CD4-positive, CD25-positive, alpha-beta regulatory T cell (primary cell): ENCODE results near the gene RUBCN. TPM values are rescaled to one million over a fixed set of nuclear protein-coding genes. Genes with fewer than 3 reads are reported as not detected.
A peak's percentile ranks its signal among the peaks of the same experiment; 100 is the strongest.
"Not testable (repeated sequence)": the region's sequence is repeated elsewhere in the genome, so short reads cannot be mapped to it uniquely, and the experiment has no call there.

Experiments
- ATAC-seq, 2 donors: fragments of 150-1000 bp; cut with Tn5 transposase; one replicate each; pipeline ENCODE4 v1.10.0; 2021; ENCODE audit warnings: low read depth in 2 of 2, moderate number of reproducible peaks in 2 of 2, moderate library complexity in 1 of 2
- DNase-seq, 3 donors: peaks; one replicate each; pipeline versions ENCODE4 v3.0.0 to v3.0.0-alpha.2; 2012 to 2022; ENCODE audit warnings: mixed read lengths in 1 of 3
- H3K27ac ChIP-seq: one replicate; pipeline ENCODE4 v1.7.0; 2013; ENCODE audit warnings: mild to moderate bottlenecking, low read length; ENCODE audit not compliant: insufficient read depth, poor library complexity, severe bottlenecking
- H3K27me3 ChIP-seq: one replicate; pipeline ENCODE4 v1.7.0; 2013; ENCODE audit warnings: low read length; ENCODE audit not compliant: control insufficient read depth, insufficient read depth
- H3K36me3 ChIP-seq: one replicate; pipeline ENCODE4 v1.7.0; 2013; ENCODE audit warnings: mild to moderate bottlenecking, low read length, moderate library complexity; ENCODE audit not compliant: control insufficient read depth, insufficient read depth
- H3K4me1 ChIP-seq: 2 replicates; pipeline ENCODE4 v1.7.0; 2013; ENCODE audit warnings: mild to moderate bottlenecking, low read length; ENCODE audit not compliant: insufficient read depth, control insufficient read depth, poor library complexity, severe bottlenecking
- H3K4me3 ChIP-seq: one replicate; pipeline ENCODE4 v1.7.0; 2013; ENCODE audit warnings: low read depth, mild to moderate bottlenecking, low read length, moderate library complexity
- H3K9me3 ChIP-seq, 2 experiments: 1 replicate in 1 of 2; 2 replicates in 1 of 2; pipeline ENCODE4 v1.7.0; 2013; ENCODE audit warnings: low read length in 2 of 2, mild to moderate bottlenecking in 1 of 2, moderate library complexity in 1 of 2; ENCODE audit not compliant: control insufficient read depth in 2 of 2
- H3K27ac Mint-ChIP-seq, 3 donors: one replicate each; pipeline ENCODE4 v1.8.0; 2020 to 2022; ENCODE audit warnings: mild to moderate bottlenecking in 3 of 3, mixed read lengths in 3 of 3, moderate library complexity in 2 of 3
- H3K27me3 Mint-ChIP-seq: one replicate; pipeline ENCODE4 v1.8.0; 2022; ENCODE audit warnings: mild to moderate bottlenecking, mixed read lengths
- H3K36me3 Mint-ChIP-seq: one replicate; pipeline ENCODE4 v1.8.0; 2020; ENCODE audit warnings: mixed read lengths
- H3K4me1 Mint-ChIP-seq, 4 donors: one replicate each; pipeline ENCODE4 v1.8.0; 2020 to 2022; ENCODE audit warnings: mixed read lengths in 4 of 4, mild to moderate bottlenecking in 1 of 4
- H3K4me3 Mint-ChIP-seq, 4 donors: one replicate each; pipeline ENCODE4 v1.8.0; 2020 to 2022; ENCODE audit warnings: mild to moderate bottlenecking in 4 of 4, mixed read lengths in 4 of 4, moderate library complexity in 3 of 4
- H3K9me3 Mint-ChIP-seq, 7 donors: one replicate each; pipeline ENCODE4 v1.8.0; 2020 to 2022; ENCODE audit warnings: mixed read lengths in 7 of 7, mild to moderate bottlenecking in 3 of 7, moderate library complexity in 2 of 7
- polyA plus RNA-seq, 4 donors: library from polyadenylated mRNA; unstranded; fragments of 300-500 nt; fragmentation: Illumina TruSeq; gene quantifications; one replicate each; pipeline ENCODE4 v1.2.3, GENCODE V29; 2021
- total RNA-seq: library from RNA; stranded (reverse); gene quantifications from one replicate; pipeline ENCODE4 v1.2.3, GENCODE V29; 2022

The RUBCN gene
- total and polyA plus RNA-seq, 5 donors from 2014 or later = 17.5 to 58.5 (median 20.5) TPM

DNA sequence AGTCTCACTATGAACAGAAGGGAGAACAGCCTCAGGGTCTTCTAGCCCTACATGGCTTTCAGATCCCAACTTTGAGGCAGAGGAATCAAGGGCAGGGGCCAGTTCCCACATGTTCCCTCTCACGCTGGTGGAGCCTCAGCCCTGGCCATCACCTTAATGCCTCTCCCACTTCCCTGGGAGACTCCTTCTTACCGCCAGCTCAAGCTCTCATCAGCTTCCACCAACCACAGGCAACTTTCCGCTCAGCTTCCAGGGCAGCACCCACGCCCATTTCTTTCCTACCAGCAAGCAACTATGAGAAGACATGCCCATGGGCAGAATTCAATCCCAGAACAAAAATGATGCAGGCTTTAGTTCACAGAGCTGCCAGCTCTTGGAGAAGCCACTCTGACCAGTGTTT, 63.5 kb downstream of the RUBCN start:
- Histone ChIP-seq H3K4me1 (no peaks in the 10 kb centered on the region), H3K9me3 (no peaks in the 10 kb centered on the region), H3K4me3 (no peak overlapping the region), H3K27me3 (no peaks in the 10 kb centered on the region), H3K36me3 (peaks cover 41% of the 10 kb centered on the region), H3K27ac (no peak overlapping the region)
- peaks cover 38% of the 10 kb centered on the region for H3K36me3 Mint-ChIP-seq
- no peaks in the 10 kb centered on the region for H3K27me3 Mint-ChIP-seq
- H3K27ac Mint-ChIP-seq = peak overlapping the region; percentile 31 to 67 (median 65)
- no peak for DNase-seq
- H3K9me3 Mint-ChIP-seq = peaks cover 0 to 3% (median 0%) of the 10 kb centered on the region in 7 donors
- H3K4me1 Mint-ChIP-seq = peaks cover 0 to 10% (median 0%) of the 10 kb centered on the region in 4 donors
- H3K4me3 Mint-ChIP-seq = no peak overlapping the region
- ATAC-seq = no peak

DNA sequence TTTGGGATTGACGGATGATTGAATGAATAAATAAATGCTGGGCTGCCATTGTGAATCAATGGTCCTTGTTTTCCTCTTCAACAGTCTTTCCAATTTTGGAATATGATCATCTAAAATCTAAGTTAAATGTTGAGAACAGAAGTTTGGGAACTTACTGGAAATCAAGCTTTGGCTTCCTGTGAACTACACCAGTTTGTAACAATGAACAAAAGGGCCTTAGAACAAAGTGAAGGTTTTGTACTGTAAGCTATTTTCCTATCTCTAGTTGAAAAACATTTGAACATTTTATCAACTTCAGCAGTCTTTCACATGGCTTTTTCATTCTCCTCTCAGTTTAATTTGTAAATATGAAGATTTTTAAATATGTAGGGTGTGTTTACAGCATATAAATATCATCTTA, 66.3 kb downstream of the RUBCN start:
- no peaks in the 10 kb centered on the region for H3K9me3 ChIP-seq
- H3K4me1 ChIP-seq = no peaks in the 10 kb centered on the region
- no peaks in the 10 kb centered on the region for H3K27me3 ChIP-seq
- Mint-ChIP-seq H3K27ac (peak overlapping the region in 1 of 3 donors; percentile 47), H3K27me3 (no peaks in the 10 kb centered on the region), H3K9me3 (no peaks in the 10 kb centered on the region), H3K4me1 (peaks cover 0 to 10% (median under 1%) of the 10 kb centered on the region in 4 donors), H3K4me3 (no peak overlapping the region), H3K36me3 (peaks cover 32% of the 10 kb centered on the region)
- H3K4me3 ChIP-seq = no peak overlapping the region
- H3K36me3 ChIP-seq = peaks cover 14% of the 10 kb centered on the region
- DNase-seq (no peak), ATAC-seq (no peak)
- no peak overlapping the region for H3K27ac ChIP-seq

DNA sequence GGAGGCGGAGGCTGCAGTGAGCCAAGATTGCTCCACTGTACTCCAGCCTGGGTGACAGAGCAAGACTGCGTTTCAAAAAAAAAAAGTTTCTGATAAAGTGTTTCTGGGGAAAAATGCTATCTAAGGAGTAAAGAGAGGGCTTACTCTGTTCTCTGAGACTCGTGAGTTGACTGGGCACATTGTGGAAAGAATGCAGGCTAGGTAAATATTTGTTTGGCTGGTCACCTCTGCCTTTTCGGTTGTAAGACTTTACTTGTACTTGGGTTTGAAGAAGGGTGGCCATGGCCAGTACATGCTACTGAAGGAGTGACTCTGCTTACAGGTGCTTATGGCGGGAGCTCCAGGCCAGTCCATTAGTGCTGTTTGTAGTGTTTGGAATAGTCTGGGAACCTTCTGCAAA, 68.7 kb downstream of the RUBCN start:
- H3K4me3 ChIP-seq = no peak overlapping the region
- ATAC-seq (no peak), DNase-seq (no peak)
- H3K27ac ChIP-seq = no peak overlapping the region
- no peaks in the 10 kb centered on the region for H3K9me3 ChIP-seq
- H3K27ac Mint-ChIP-seq = no peak overlapping the region
- peaks cover 13% of the 10 kb centered on the region for H3K36me3 Mint-ChIP-seq
- H3K36me3 ChIP-seq = no peaks in the 10 kb centered on the region
- H3K4me1 Mint-ChIP-seq = peaks cover 0 to 6% (median under 1%) of the 10 kb centered on the region in 4 donors
- H3K27me3 ChIP-seq = no peaks in the 10 kb centered on the region
- H3K9me3 Mint-ChIP-seq = no peaks in the 10 kb centered on the region
- no peaks in the 10 kb centered on the region for H3K4me1 ChIP-seq
- no peaks in the 10 kb centered on the region for H3K27me3 Mint-ChIP-seq
- H3K4me3 Mint-ChIP-seq = peak overlapping the region in 1 of 4 donors; percentile 41

DNA sequence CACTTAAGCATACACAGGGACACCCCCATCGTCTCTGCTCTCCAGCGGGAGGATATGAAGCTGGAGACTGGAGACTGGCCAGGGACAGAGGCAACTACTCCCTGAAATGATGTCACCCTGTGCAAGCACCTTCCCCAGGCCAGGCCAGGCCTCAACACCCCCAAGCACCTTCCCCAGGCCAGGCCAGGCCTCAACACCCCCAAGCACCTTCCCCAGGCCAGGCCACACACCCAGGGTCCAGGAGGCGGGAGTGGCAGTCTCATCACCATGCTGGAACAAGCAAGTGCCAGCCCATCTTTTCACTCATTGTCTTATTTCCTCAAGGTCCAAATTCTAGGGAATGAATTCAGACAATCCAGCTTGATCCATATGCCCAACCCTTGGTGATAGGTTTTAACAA, 69.4 kb downstream of the RUBCN start:
- DNase-seq, H3K9me3 ChIP-seq, H3K36me3 ChIP-seq, H3K4me3 ChIP-seq, H3K27me3 Mint-ChIP-seq, H3K4me1 ChIP-seq, H3K27me3 ChIP-seq, H3K36me3 Mint-ChIP-seq, ATAC-seq, H3K4me1 Mint-ChIP-seq, H3K9me3 Mint-ChIP-seq, H3K27ac ChIP-seq: not testable (repeated sequence)
- peak overlapping the region in 1 of 3 donors; percentile 42 for H3K27ac Mint-ChIP-seq
- peak overlapping the region in 1 of 4 donors; percentile 50 for H3K4me3 Mint-ChIP-seq

DNA sequence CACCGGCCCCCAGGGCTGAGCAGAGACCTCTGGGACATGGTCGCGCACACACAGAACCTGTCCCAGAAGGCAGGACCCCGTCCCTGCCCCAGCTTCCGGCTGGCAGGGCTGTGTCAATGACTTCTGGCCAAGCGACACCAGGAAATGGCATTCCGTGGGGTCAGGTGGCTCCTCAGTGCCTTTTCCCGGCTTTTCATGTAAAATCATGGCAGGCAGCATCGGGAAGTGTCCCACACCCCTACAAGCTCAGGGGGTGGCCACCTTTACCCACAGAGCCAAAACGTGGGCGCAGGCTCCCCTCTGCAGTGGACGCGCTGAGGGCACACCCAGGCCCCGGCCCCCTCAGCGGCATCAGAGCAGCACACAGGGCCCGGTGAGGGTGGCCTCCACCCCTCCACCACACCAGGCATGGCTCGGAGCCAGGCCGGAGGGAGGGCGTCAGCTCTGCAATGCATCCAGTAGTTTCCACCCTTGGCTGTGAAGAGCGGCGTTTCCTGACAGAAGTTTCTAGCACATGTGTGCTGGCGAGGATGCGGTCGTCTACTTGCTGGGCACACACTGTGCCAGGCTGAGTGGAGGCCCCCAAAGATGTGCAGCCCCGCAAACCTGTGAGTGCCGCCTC, 70.4 kb downstream of the RUBCN start:
- H3K36me3 Mint-ChIP-seq, H3K27me3 Mint-ChIP-seq, DNase-seq, H3K27me3 ChIP-seq, H3K4me3 Mint-ChIP-seq, H3K4me3 ChIP-seq, H3K36me3 ChIP-seq, H3K4me1 Mint-ChIP-seq, H3K9me3 ChIP-seq, ATAC-seq, H3K4me1 ChIP-seq, H3K27ac ChIP-seq, H3K27ac Mint-ChIP-seq, H3K9me3 Mint-ChIP-seq: not testable (repeated sequence)

DNA sequence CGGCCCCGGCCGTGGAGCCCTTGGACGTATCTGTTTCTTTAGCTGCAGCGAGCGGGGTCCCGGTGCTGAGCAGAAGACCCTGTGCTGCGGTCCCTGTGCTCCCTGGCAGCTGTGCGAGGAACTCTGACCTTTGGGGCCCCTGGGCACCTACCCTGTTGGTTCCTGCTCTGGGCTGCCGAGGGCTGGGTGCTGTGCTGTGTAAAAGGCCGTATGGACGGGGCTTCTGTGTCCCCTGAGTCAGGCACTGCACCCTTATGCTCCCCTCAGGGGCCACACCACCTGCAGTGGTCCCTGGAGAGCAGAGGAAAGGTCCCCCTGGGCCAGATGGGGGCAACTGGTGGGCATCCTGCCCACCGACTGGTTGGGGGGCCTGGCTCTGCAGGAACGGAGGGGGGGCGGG, 71.2 kb downstream of the RUBCN start:
- H3K36me3 Mint-ChIP-seq, H3K27ac ChIP-seq, H3K27me3 Mint-ChIP-seq, ATAC-seq, H3K4me1 Mint-ChIP-seq, H3K4me1 ChIP-seq, DNase-seq, H3K9me3 ChIP-seq, H3K27ac Mint-ChIP-seq, H3K27me3 ChIP-seq, H3K4me3 ChIP-seq, H3K4me3 Mint-ChIP-seq, H3K36me3 ChIP-seq, H3K9me3 Mint-ChIP-seq: not testable (repeated sequence)

DNA sequence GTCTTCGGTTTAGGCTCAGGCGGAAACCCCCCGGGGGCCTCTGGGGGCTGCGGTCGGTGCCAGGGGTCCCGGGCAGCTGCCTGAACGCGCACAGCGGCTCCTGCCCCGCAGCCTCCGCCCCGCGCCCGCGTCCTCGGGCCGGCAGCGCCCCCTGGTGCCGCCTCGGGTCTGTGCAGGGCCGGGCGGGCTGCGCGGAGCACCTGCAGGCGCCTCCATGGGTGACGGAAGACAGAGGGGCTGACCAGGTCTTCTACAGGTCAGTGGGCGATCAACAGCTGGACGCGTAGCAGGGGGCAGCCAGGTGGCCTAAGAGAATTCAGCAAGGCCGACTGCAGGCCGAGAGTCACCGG, 71.6 kb downstream of the RUBCN start:
- not testable (repeated sequence) for H3K9me3 ChIP-seq, H3K4me3 ChIP-seq, H3K9me3 Mint-ChIP-seq, H3K36me3 Mint-ChIP-seq, DNase-seq, H3K27me3 Mint-ChIP-seq, H3K27ac ChIP-seq, H3K36me3 ChIP-seq, H3K27me3 ChIP-seq, H3K4me1 Mint-ChIP-seq, H3K27ac Mint-ChIP-seq, H3K4me1 ChIP-seq
- peak overlapping the region in 2 of 4 donors; percentile 60 to 72 for H3K4me3 Mint-ChIP-seq
- peak; percentile 90 to 91 for ATAC-seq

DNA sequence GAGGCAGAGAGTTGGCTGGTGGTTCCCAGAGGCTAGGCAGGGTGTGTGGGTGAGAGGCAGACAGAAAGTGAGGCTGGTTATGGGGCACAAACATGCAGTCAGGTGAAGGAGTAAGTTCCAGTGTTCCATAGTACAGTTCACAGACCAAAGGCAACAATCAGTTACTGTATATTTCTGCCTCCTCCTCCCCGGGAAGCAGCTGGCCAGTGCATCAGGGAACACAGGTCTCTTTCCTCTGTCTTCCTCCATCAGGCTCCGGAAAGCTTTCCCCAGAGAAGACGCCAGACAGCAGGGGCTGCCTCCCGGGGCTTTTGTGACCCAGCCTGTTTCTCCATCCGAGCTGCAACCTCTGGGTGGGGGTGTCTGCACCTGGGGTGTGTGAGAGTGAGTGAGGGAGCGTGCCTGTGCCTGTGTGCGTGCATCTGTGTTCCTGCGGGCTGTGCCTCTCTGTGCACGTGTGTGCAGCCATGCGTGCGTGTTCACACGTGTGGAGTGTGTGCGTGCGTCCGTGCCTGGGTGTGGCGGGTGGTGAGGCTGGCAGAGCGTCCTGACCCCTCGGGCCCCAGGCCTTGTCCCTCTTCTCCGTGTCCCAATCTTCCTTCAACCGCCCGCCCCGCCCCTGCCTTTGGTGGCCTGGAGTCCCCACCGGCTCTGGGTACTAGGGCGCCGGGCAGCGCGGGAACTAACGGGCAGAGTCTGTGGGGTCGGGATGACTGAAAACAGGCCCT, 72.1 kb downstream of the RUBCN start:
- H3K9me3 ChIP-seq, H3K36me3 Mint-ChIP-seq, H3K4me1 ChIP-seq, H3K27ac ChIP-seq, H3K4me1 Mint-ChIP-seq, H3K4me3 ChIP-seq, H3K9me3 Mint-ChIP-seq, H3K27ac Mint-ChIP-seq, H3K27me3 ChIP-seq, H3K36me3 ChIP-seq, H3K27me3 Mint-ChIP-seq: not testable (repeated sequence)
- H3K4me3 Mint-ChIP-seq = peak overlapping the region in 3 of 4 donors; percentile 47 to 72 (median 60)
- peak; percentile 48 to 65 for ATAC-seq
- DNase-seq = peak in 2 of 3 donors; percentile 39 to 42
